ENCODE data around the gene SPOP. TPM values are rescaled to one million over a fixed set of nuclear protein-coding genes. Genes with fewer than 3 reads are reported as not detected.
"Not testable (repeated sequence)": the region's sequence is repeated elsewhere in the genome, so short reads cannot be mapped to it uniquely, and the experiment has no call there.

The SPOP gene
- total and polyA plus RNA-seq, 12 donors: 39.8 to 79.9 (median 65.8) TPM

GRCh38 chr17:49656247-49656646 lies 21.6 kb downstream of the SPOP start:
- Histone ChIP-seq H3K9me3 (no peaks in the 10 kb centered on the region), H3K4me1 (peaks cover 0 to 80% (median 45%) of the 10 kb centered on the region in 9 donors), H3K4me3 (no peak overlapping the region), H3K27ac (peak overlapping the region in 3 of 10 donors; percentile 2 to 20 (median 7)), H3K36me3 (peaks cover 0 to 20% (median 0%) of the 10 kb centered on the region in 9 donors), H3K27me3 (no peaks in the 10 kb centered on the region)
- no peak for TF ChIP-seq CTCF (IDR thresholded peaks at IDR 0.05)
- intact Hi-C loops (cut with DNase I): no loop called here
- WGBS, 2 donors: 57 to 65% methylated on average over 1 of the region's 1 CpG
- no peak for DNase-seq
- peak in 2 of 8 donors; percentile 44 to 51 for ATAC-seq

DNA sequence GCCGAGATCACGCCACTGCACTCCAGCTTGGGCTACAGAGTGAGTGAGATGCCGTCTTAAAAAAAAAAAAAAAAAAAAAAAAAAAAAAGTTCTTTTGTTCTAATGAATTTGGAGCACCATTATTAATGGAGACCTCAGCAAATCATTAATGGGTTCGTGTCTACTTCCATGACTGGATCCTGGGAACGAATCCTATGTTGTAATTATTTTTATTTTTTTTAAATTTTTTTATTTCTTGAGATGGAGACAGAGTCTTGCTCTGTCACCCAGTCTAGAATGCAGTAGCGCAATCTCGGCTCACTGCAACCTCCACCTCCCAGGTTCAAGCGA lies 30.7 kb downstream of the SPOP start:
- no peak for DNase-seq
- Histone ChIP-seq H3K4me1 (peaks cover 0 to 79% (median 57%) of the 10 kb centered on the region in 9 donors), H3K27ac (peak overlapping the region in 8 of 10 donors; percentile 11 to 77 (median 54)), H3K27me3 (no peaks in the 10 kb centered on the region), H3K4me3 (no peak overlapping the region), H3K9me3 (no peaks in the 10 kb centered on the region), H3K36me3 (no peaks in the 10 kb centered on the region)
- ATAC-seq: peak in 2 of 8 donors; percentile 20 to 35
- intact Hi-C loops (cut with DNase I): no loop called here
- no peak for TF ChIP-seq CTCF (IDR thresholded peaks at IDR 0.05)
- WGBS, 2 donors: 90 to 93% methylated on average over 8 of the region's 8 CpGs

DNA sequence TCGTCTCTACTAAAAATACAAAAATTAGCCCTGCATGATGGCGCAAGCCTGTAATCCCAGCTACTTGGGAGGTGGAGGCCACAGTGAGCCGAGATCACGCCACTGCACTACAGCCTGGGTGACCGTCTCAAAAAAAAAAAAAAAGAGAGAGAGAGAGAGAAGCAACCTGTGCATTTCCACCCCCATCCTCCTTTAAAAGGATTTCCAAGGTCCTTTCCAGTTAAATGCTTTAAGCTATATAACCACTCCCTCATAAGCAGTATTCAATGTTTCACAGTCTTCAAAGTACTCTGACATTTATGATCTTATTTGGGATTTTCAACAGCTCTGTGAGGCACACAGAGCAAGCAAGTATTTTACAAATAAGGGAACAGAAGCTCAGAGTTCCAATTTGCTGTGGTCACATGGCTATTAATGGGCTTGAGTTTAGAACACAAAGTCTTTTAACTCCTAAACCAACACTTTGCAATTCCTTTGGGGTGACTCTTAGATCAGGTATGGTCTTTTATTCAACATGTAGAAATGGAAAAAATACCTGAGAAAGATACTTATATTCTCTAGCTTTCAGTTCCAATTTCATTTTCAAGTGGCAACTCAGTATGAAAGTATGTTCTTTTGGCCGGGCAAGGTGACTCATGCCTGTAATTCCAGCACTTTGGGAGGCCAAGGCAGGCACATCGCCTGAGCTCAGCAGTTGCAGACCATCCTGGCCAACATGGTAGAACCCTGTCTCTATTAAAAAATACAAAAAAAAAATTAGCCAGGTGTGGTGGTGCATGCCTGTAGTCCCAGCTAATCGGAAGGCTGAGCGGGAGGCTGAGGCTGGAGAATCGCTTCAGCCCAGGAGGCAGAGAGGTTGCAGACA lies 31.3 kb downstream of the SPOP start:
- TF ChIP-seq CTCF (IDR thresholded peaks at IDR 0.05): no peak
- Histone ChIP-seq H3K4me1 (peaks cover 0 to 78% (median 54%) of the 10 kb centered on the region in 9 donors), H3K27ac (peak overlapping the region; percentile 29 to 77 (median 63)), H3K4me3 (no peak overlapping the region), H3K9me3 (no peaks in the 10 kb centered on the region), H3K27me3 (no peaks in the 10 kb centered on the region), H3K36me3 (no peaks in the 10 kb centered on the region)
- 60 to 79% methylated on average over 10 of the region's 10 CpGs for WGBS, 2 donors
- intact Hi-C loops (cut with DNase I): no loop called here
- ATAC-seq (peak; percentile 20 to 78 (median 65)), DNase-seq (no peak)

GRCh38 chr17:49646056-49646390 lies 31.9 kb downstream of the SPOP start:
- H3K4me3 ChIP-seq; H3K27me3 ChIP-seq; DNase-seq; H3K36me3 ChIP-seq; intact Hi-C loops (cut with DNase I); H3K9me3 ChIP-seq: not testable (repeated sequence)
- H3K4me1 ChIP-seq: peaks cover 0 to 76% (median 48%) of the 10 kb centered on the region in 9 donors
- ATAC-seq: peak in 5 of 8 donors; percentile 17 to 55 (median 23)
- whole genome bisulfite sequencing, 2 donors: 96% methylated on average over 1 of the region's 1 CpG
- peak overlapping the region; percentile 29 to 77 (median 63) for H3K27ac ChIP-seq

DNA sequence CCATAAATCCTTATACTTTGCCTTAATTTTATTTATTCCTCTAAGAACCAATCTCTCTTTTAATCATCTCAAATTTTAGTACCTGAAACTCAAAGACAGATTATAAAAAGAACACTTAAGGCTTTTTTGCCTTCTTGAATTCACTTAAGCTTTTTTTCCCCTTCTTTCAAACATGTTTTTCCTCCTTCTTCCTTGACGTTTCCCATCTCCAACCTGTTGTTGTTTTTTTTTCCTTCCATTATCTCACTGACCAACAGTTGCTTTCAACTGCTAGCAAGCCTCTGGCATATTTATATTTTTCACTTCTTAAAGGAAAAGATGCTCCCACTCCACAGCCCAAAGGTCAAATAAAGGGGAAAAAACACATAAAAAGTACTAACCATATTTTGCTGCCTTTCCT lies 32.2 kb downstream of the SPOP start:
- TF ChIP-seq CTCF (IDR thresholded peaks at IDR 0.05): no peak
- Histone ChIP-seq H3K27me3 (no peaks in the 10 kb centered on the region), H3K36me3 (no peaks in the 10 kb centered on the region), H3K4me1 (peaks cover 0 to 74% (median 45%) of the 10 kb centered on the region in 9 donors), H3K4me3 (no peak overlapping the region), H3K27ac (peak overlapping the region in 9 of 10 donors; percentile 41 to 77 (median 70)), H3K9me3 (no peaks in the 10 kb centered on the region)
- intact Hi-C loops (cut with DNase I): no loop called here
- ATAC-seq (no peak), DNase-seq (no peak)
- WGBS, 2 donors: 13 to 16% methylated on average over 1 of the region's 1 CpG
